BLaER1 treated with 17β-estradiol and CSF1 and Interleukin-3, amounts not matched to agents 10 nM and 100 nM (cell line): ENCODE data around the gene MLH1.
"Not testable (repeated sequence)": the region's sequence is repeated elsewhere in the genome, so short reads cannot be mapped to it uniquely, and the experiment has no call there.

Source experiments
- H3K27ac ChIP-seq, 11 experiments: shearing (Covaris generic); formaldehyde crosslinking; 2 replicates each; pipeline ENCODE4 v1.8.1; 2022
- H3K27me3 ChIP-seq, 11 experiments: shearing (Covaris generic); formaldehyde crosslinking; 2 replicates each; pipeline ENCODE4 v1.8.1; 2022
- H3K36me3 ChIP-seq, 11 experiments: shearing (Covaris generic); formaldehyde crosslinking; 2 replicates each; pipeline ENCODE4 v1.8.1; 2022
- H3K4me1 ChIP-seq, 10 experiments: shearing (Covaris generic); formaldehyde crosslinking; 2 replicates each; pipeline ENCODE4 v1.8.1; 2022
- H3K4me2 ChIP-seq, 11 experiments: shearing (Covaris generic); formaldehyde crosslinking; 2 replicates each; pipeline ENCODE4 v1.8.1; 2022
- H3K4me3 ChIP-seq, 10 experiments: shearing (Covaris generic); formaldehyde crosslinking; 2 replicates each; pipeline ENCODE4 v1.8.1; 2022
- H3K9ac ChIP-seq, 11 experiments: shearing (Covaris generic); formaldehyde crosslinking; 2 replicates each; pipeline ENCODE4 v1.8.1; 2022
- H3K9me3 ChIP-seq, 11 experiments: shearing (Covaris generic); formaldehyde crosslinking; replicated peaks in 1 of 11; 2 replicates each; pipeline ENCODE4 v1.8.1; 2022
- H4K20me1 ChIP-seq, 11 experiments: shearing (Covaris generic); formaldehyde crosslinking; 2 replicates each; pipeline ENCODE4 v1.8.1; 2022
- Cebpa-rat ChIP-seq, 11 experiments: shearing (Covaris generic); IDR thresholded peaks; 2 replicates each; pipeline ENCODE4 v1.8.1; 2022

The MLH1 gene

GRCh38 chr3:36993326-36994283 is at the start of gene MLH1:
Gene MLH1 (plus strand): TSS chr3:36993518. CDS start chr3:36993548, 30 bp downstream.
- peak within 1 kb of the TSS; percentile 81 to 91 (median 87) for H3K9ac ChIP-seq
- peaks cover 46 to 74% (median 68%) of the 10 kb centered on the region in 11 experiments for H3K36me3 ChIP-seq
- H3K4me2 ChIP-seq, result peak within 1 kb of the TSS; percentile 82 to 93 (median 87)
- peak in 6 of 11 experiments; percentile 22 to 35 (median 28); a peak in 3 of 22 replicates for TF ChIP-seq Cebpa-rat (IDR thresholded peaks at IDR 0.05)
- no peaks in the 10 kb centered on the region for H3K27me3 ChIP-seq
- H3K4me1 ChIP-seq, result peaks cover 21 to 52% (median 50%) of the 10 kb centered on the region in 10 experiments
- H3K9me3 ChIP-seq, result peaks cover 13 to 37% (median 24%) of the 10 kb centered on the region in 11 experiments
- H3K27ac ChIP-seq, result peak within 1 kb of the TSS; percentile 88 to 97 (median 92)
- peak within 1 kb of the TSS; percentile 62 to 79 (median 69) for H3K4me3 ChIP-seq
- H4K20me1 ChIP-seq, result peaks cover 0 to 7% (median under 1%) of the 10 kb centered on the region in 11 experiments; a peak in 4 of 22 replicates

DNA sequence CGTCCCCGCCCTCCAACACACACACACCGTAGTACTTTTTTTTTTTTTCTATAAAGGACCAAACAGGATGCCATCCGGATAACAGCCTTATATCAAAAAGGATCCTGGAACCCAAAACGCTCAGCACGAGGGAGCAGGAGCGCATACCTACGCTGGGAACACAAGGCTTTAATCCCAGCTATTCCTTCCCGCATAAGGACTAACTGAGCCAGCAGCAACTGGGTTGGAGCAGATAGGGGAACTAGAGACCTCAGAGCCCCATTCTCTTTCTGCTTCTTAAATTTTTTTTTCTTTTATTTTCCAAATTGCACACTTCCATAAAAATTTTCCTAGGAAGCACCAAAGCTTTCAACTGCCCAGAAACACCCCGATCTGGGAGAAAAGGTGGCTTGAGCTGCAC is 49.7 kb upstream of the MLH1 start:
- H3K9ac ChIP-seq, result peak overlapping the region; percentile 84 to 95 (median 88)
- H3K4me1 ChIP-seq, result peaks cover 4 to 18% (median 11%) of the 10 kb centered on the region in 10 experiments; a peak in 16 of 20 replicates
- H3K27me3 ChIP-seq, result no peaks in the 10 kb centered on the region
- H4K20me1 ChIP-seq, result no peaks in the 10 kb centered on the region; a peak in 2 of 22 replicates
- peak overlapping the region; percentile 71 to 96 (median 89); a peak in 21 of 22 replicates for H3K27ac ChIP-seq
- peak overlapping the region; percentile 80 to 97 (median 90) for H3K4me2 ChIP-seq
- H3K9me3 ChIP-seq, result peaks cover 23 to 36% (median 36%) of the 10 kb centered on the region in 11 experiments
- peak overlapping the region; percentile 70 to 90 (median 80) for H3K4me3 ChIP-seq
- H3K36me3 ChIP-seq, result peaks cover 0 to 2% (median 0%) of the 10 kb centered on the region in 11 experiments; a peak in 2 of 22 replicates
- no peak for TF ChIP-seq Cebpa-rat (IDR thresholded peaks at IDR 0.05)

DNA sequence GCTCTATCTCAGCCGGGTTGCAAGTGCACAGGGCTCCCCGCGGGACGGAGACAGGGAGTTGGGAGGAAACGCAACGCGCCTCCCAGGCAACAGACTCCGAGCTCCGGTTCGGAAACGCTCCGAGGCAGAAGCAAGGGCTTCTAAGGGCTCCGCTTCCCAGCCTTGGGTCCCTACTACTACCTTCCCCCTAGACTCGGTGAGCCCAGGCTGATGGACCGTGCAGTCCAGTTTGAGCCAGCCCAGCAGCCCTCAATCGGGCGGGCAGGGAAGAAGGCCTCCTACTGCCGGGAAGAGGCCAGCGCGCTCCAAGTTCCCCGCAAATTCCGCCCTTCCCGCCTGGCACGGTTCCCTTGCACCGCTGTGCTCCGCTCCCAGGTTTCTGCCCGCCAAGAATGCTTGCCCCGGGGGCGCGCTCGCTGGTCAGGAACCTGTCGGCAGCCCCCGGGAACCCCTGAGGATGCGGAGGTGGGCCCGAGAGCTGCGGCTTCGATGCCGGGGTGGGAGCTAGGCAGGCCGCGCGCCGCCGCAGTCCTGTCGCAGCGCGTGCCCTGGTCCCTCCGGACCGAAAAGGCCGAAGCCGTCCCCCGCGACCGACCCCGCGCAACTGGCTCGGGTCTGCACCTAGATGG is 49.2 kb upstream of the MLH1 start:
- Histone ChIP-seq H3K4me2 (peak overlapping the region; percentile 80 to 97 (median 90)), H3K9ac (peak overlapping the region; percentile 84 to 95 (median 88)), H3K9me3 (peaks cover 28 to 41% (median 41%) of the 10 kb centered on the region in 11 experiments), H4K20me1 (no peaks in the 10 kb centered on the region; a peak in 2 of 22 replicates), H3K4me1 (peaks cover 4 to 18% (median 11%) of the 10 kb centered on the region in 10 experiments; a peak in 16 of 20 replicates), H3K36me3 (no peaks in the 10 kb centered on the region; a peak in 1 of 22 replicates), H3K4me3 (peak overlapping the region; percentile 70 to 90 (median 80)), H3K27me3 (no peaks in the 10 kb centered on the region), H3K27ac (peak overlapping the region; percentile 71 to 96 (median 89))
- TF ChIP-seq Cebpa-rat (IDR thresholded peaks at IDR 0.05), result no peak

GRCh38 chr3:36944641-36945270 is 48.6 kb upstream of the MLH1 start, which contains the start of gene TRANK1:
Gene TRANK1 (minus strand): TSS chr3:36945054. CDS start chr3:36944809, 245 bp downstream.
- H3K36me3 ChIP-seq, result no peaks in the 10 kb centered on the region; a peak in 1 of 22 replicates
- H3K9ac ChIP-seq, result peak within 1 kb of the TSS; percentile 84 to 95 (median 88)
- H3K4me3 ChIP-seq, result peak within 1 kb of the TSS; percentile 70 to 90 (median 80)
- peaks cover 4 to 18% (median 11%) of the 10 kb centered on the region in 10 experiments; a peak in 16 of 20 replicates for H3K4me1 ChIP-seq
- H3K27me3 ChIP-seq, result no peaks in the 10 kb centered on the region
- H3K27ac ChIP-seq, result peak within 1 kb of the TSS; percentile 71 to 96 (median 89)
- H3K4me2 ChIP-seq, result peak within 1 kb of the TSS; percentile 80 to 97 (median 90)
- H4K20me1 ChIP-seq, result no peaks in the 10 kb centered on the region; a peak in 2 of 22 replicates
- no peak for TF ChIP-seq Cebpa-rat (IDR thresholded peaks at IDR 0.05)
- peaks cover 28 to 47% (median 47%) of the 10 kb centered on the region in 11 experiments for H3K9me3 ChIP-seq

- H3K27me3 ChIP-seq, result no peaks in the 10 kb centered on the region
- no peaks in the 10 kb centered on the region; a peak in 1 of 22 replicates for H3K36me3 ChIP-seq
- TF ChIP-seq Cebpa-rat (IDR thresholded peaks at IDR 0.05), result no peak
- peak overlapping the region; percentile 70 to 90 (median 80); a peak in 19 of 20 replicates for H3K4me3 ChIP-seq
- H3K4me1 ChIP-seq, result peaks cover 4 to 18% (median 11%) of the 10 kb centered on the region in 10 experiments; a peak in 16 of 20 replicates
- peak overlapping the region in 8 of 11 experiments; percentile 86 to 96 (median 90); a peak in 14 of 22 replicates for H3K27ac ChIP-seq
- peak overlapping the region; percentile 80 to 97 (median 90) for H3K4me2 ChIP-seq
- H3K9me3 ChIP-seq, result peaks cover 28 to 50% (median 47%) of the 10 kb centered on the region in 11 experiments
- no peaks in the 10 kb centered on the region; a peak in 2 of 22 replicates for H4K20me1 ChIP-seq
- H3K9ac ChIP-seq, result peak overlapping the region in 9 of 11 experiments; percentile 84 to 95 (median 89); a peak in 13 of 22 replicates
Observed at GRCh38 chr3:36945333-36945980, 47.9 kb upstream of the MLH1 start.

- Histone ChIP-seq H3K4me1 (peaks cover 3 to 15% (median 8%) of the 10 kb centered on the region in 10 experiments; a peak in 16 of 20 replicates), H3K9me3 (peaks cover 28 to 52% (median 47%) of the 10 kb centered on the region in 11 experiments)
- H3K27ac ChIP-seq, H4K20me1 ChIP-seq, H3K9ac ChIP-seq, H3K4me2 ChIP-seq, H3K36me3 ChIP-seq, H3K4me3 ChIP-seq, H3K27me3 ChIP-seq: not testable (repeated sequence)
Observed at GRCh38 chr3:36947814-36948213, 45.5 kb upstream of the MLH1 start.

GRCh38 chr3:36954452-36955134 is 38.7 kb upstream of the MLH1 start:
- no peak overlapping the region for H3K4me3 ChIP-seq

More at GRCh38 chr3:36954452-36955134, 38.7 kb upstream of the MLH1 start:
- Histone ChIP-seq H3K4me2 (no peak overlapping the region), H3K9ac (no peak overlapping the region), H3K4me1 (peaks cover 0 to 18% (median 13%) of the 10 kb centered on the region in 10 experiments; a peak in 13 of 20 replicates), H3K36me3 (no peaks in the 10 kb centered on the region), H3K27ac (no peak overlapping the region), H3K9me3 (peaks cover 0 to 7% (median 1%) of the 10 kb centered on the region in 11 experiments; a peak in 11 of 22 replicates), H4K20me1 (no peaks in the 10 kb centered on the region), H3K27me3 (no peaks in the 10 kb centered on the region)
- no peak for TF ChIP-seq Cebpa-rat (IDR thresholded peaks at IDR 0.05)
